Measurements from ENCODE around the gene OR8D1.

OR8D1 gene

GRCh38 chr11:124313849-124314248, at the start of gene OR8D1:
TSS of gene OR8D1 (minus strand) at chr11:124313949. CDS start at chr11:124310766, 3,183 bp downstream.
- no peak for DNase-seq

GRCh38 chr11:124359566-124359965, 45.8 kb upstream of the OR8D1 start:
- DNase-seq, result no peak

DNA sequence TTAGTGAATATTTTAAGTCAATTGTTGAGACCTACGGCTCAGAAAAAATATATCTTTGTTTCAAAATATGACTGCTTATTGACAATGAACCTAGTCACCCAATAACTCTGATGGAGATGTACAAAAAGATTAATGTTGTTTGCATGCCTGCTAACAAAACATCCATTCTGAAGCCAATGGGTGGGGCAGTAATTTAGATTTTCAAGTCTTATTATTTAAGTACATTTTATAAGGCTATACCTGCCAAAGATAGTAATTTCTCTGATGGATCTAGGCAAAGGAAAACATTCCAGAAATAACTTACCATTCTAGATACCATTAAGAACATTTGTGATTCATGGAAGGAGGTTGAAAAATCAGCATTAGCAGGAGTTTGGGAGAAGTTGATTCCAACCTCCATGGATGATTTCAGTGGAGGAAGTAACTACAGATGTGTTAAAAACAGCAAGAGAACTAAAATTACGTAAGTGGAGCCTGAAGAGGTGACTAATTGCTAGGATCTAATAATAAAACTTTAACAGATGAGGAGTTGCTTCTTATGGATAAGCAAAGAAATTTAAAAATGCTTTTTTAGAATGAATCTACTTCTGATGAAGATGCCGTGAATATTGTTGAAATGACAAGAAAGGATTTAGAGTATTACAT, 32.7 kb upstream of the OR8D1 start:
- no peak for DNase-seq

DNA sequence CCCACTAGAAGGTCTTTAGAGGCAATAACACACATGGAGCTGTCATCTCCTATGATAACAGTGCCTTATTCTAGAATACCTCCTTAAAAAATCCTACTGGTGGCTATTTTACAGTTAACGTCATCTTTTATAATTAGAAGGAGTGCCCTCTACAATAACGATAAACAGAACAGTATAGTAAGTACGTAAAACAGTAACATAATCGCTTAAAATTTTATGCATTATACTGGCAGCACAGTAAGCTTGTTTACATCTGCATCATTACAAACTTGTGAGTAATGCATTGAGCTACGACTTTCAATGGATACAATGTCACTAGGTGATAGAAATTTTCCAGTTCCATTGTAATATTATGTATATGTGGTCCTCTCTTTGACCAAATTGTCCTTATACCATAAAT, 30.6 kb upstream of the OR8D1 start:
- no peak for DNase-seq

DNA sequence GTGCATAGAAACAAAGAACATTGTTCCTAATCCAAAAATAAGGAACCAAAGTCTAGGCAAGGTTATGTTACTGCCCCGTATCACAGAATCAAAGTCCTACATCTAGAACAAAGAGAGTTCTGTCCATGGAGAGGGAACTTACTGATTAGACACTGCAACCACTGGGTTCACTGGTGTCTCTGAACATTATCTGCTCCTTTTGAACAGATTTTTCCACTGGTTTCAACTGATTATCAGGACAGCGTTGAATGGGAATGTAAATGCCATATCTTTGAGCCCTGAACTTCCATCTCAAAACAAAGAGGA, 26.3 kb upstream of the OR8D1 start:
- DNase-seq, result no peak

DNA sequence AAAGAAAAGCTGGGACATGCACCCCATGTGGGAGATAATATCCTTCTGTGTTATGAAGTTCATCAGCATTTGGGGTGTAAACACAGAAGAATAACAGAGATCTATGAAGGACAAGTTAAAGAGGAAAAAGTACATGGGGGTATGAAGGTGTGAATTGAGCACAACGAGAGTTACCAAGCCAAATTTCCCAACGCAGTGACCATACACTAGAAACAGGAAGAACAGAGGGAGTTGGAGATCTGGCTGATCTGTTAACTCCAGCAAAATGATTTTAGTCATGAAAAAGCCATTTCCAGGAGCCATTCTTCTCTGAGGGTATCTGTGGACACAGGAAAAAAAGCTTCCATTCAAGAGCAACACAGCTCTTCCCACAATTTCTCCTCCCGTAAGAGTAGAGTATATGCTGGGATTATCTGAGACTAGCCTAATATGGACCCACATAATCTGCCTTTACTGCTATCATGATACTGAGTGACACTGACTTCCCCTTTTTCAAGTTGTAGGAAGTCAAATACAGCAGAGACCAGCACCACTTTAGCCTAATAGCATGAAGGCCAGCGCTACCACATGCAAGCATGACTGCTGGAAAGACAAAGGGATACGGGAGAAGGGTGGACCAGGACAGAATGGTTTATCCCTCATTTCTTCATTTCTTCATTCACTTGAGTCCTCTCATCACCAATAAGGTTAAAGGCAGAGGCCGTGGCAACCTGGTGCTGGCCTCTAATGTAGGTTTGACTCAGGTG, 25.8 kb upstream of the OR8D1 start:
- DNase-seq, result no peak

- no peak for DNase-seq
These were observed 18.1 kb upstream of the OR8D1 start for GRCh38 chr11:124331873-124332272.

- DNase-seq, result no peak
These were observed 16.2 kb upstream of the OR8D1 start for GRCh38 chr11:124329787-124330478.

GRCh38 chr11:124327775-124328174, 14.0 kb upstream of the OR8D1 start:
- no peak for DNase-seq

DNA sequence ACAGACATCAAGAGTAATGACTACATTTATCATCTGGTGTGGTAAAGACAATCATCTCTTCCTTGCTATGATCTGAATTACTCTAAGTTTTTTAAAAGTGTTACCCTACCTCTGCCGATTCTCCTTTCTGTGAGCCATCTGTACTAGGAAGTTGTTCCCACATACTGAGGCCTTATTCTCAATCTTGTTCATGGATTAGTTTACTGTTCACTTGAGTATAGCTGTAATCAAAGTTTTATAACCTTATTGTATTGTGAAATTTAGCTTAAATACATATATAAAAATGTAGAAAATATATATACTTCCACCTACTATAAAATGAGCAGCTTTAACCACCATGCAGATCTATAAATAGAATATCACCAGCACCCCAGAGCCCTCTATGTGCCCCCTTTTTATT, 8.6 kb upstream of the OR8D1 start:
- DNase-seq, result no peak

DNA sequence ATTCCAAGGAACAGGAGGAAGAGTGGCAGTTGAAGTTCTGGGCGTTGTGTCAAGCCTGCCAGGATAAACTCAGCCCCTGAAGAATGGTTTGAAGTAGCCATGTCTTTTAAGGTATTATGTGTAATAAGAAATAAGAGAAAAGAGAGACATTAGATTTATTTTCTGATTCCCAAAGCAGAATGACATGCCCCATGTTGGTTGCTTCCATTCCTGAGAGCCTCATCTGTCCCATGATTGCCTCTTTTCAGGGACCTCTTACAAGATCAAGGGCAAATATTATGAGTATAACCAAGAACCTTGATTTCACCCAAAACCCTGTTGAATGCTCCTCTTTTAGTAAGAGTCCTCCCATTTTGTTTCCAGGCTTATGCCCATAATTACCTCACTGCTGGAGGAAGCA, 6.3 kb upstream of the OR8D1 start, which contains the start of gene OR8D2:
Gene OR8D2, minus strand, starts transcription at position 101 of the 400 bp plus-strand sequence. Its CDS starts 0 bp downstream, at position 101.
- no peak for DNase-seq

GRCh38 chr11:124315052-124315451, 1.3 kb upstream of the OR8D1 start:
- no peak for DNase-seq

- DNase-seq, result no peak
These were observed 618 bp downstream of the OR8D1 start for GRCh38 chr11:124313131-124313530.

DNA sequence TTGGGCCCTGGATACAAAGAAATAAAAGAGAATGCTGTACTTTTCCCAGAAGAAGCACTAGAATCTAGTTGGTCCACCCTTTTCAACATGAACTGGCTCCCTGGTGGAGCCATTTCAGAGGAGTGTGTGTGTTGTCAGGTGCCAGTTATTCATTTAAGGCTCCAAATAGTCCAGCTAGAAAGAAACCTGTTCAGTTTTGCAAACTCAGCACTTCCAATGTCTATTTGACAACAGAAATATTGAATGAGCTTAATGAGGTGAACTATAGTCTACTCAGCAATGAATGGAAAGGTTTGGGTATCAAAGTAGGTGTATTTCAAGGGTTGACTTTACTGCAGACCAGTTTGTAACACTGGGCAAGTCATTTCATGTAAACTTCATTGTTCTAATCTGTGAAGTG, 2.1 kb downstream of the OR8D1 start:
- DNase-seq, result no peak

- DNase-seq, result no peak
These were observed 2.5 kb downstream of the OR8D1 start for GRCh38 chr11:124311269-124311668.

GRCh38 chr11:124310721-124311120, 3.0 kb downstream of the OR8D1 start:
- no peak for DNase-seq

GRCh38 chr11:124307093-124307492, 6.7 kb downstream of the OR8D1 start:
- no peak for DNase-seq

DNA sequence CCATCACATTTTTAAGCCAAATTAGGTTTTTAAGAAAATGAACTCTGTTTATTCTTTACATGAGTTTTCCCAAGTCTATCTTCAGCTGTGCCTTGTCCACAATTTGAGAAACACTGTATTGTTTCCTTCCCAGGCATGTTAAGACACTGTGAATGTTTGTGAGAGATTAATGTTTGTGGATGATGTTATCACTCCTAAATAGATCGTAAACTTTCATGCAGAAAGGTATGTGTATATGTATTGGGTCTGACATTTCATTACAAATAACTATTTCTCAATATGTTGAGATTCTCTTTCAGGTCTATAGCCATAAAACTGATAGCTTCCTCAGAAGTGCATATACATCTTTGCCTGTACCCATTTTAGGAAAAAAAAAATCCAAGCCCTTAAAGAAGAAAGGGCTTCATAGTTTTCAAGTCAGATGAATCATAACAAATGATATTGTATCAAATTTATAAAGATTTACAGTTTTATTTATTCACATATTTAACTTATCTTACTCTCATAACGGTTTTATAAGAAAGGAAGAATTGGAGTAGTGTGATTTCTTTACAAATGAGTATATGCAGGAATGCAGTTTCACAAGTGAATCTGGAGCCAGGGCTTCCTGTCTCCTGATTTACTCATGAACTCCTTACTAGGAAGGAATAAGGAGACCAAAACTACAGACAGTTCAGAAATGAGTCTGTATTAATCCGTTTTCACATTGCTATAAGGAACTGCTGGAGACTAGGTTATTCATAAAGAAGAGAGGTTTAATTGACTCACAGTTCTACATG, 11.2 kb downstream of the OR8D1 start:
- DNase-seq, result no peak

DNA sequence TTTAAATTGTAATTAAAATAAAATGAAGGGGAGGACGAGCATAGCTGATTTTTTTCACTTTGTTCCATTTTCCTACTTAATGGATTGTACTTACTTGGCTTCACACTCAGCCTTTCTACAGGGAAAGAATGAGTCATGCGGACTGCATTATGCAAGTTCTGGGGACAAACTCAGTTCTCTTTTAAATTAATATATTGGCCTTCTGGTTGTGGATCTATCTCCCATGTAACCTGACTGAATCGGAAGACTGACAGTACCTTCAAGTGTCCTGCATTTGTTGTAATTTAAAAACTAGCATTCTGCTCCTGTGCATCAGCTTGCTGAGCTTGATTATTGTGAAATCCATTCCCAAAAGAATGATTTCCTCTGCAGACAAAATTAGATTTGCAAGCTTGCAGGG, 12.2 kb downstream of the OR8D1 start:
- DNase-seq, result no peak

GRCh38 chr11:124297921-124298320, 15.8 kb downstream of the OR8D1 start:
- no peak for DNase-seq

GRCh38 chr11:124296016-124296415, 17.7 kb downstream of the OR8D1 start:
- no peak for DNase-seq

DNA sequence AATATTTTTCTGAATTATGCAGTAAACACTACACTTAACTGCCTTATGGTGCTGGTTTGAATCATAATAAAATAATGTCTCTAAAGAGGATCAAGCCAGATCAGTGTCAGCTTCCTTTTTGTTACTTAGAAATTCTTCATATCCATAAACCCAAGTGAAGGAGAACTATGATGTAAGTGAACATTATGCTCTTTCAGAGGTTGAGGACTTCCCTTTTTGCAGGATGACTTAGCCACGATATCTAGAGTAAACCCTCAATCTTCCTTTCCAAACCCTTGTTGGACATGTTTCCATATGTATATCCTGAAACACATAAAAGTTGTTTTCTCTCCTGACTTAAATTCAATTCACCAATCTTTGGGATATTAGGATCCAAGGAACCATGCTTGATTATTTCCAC, 19.1 kb downstream of the OR8D1 start:
- DNase-seq, result no peak

GRCh38 chr11:124285610-124286344, 28.0 kb downstream of the OR8D1 start:
- no peak for DNase-seq
